Measurements from ENCODE around the gene PDE3B. TPM values are rescaled to one million over a fixed set of nuclear protein-coding genes. Genes with fewer than 3 reads are reported as not detected.
"Not testable (repeated sequence)": the region's sequence is repeated elsewhere in the genome, so short reads cannot be mapped to it uniquely, and the experiment has no call there.

Gene PDE3B
- total RNA-seq, 2 donors from 2014 or later, result 9.4 to 11.7 TPM

GRCh38 chr11:14742849-14743559 lies 99.4 kb downstream of the PDE3B start:
- Mint-ChIP-seq H3K4me1 (peaks cover 4% of the 10 kb centered on the region), H3K9me3 (peaks cover 11% of the 10 kb centered on the region), H3K36me3 (ENCODE audit: low read depth) (no peaks in the 10 kb centered on the region), H3K4me3 (no peak overlapping the region), H3K27ac (no peak overlapping the region), H3K27me3 (ENCODE audit: insufficient read depth) (peaks cover 34% of the 10 kb centered on the region)
- 80 to 90% methylated on average over 1 to 5 of the region's 5 CpGs for WGBS, 2 experiments (ENCODE audit: insufficient coverage in 1 of 2, insufficient read length in 1 of 2)
- Histone ChIP-seq H3K9me3 (ENCODE audit: control insufficient read depth, low read length) (no peaks in the 10 kb centered on the region), H3K36me3 (ENCODE audit: control insufficient read depth, insufficient read depth, low read length) (no peaks in the 10 kb centered on the region), H3K27ac (ENCODE audit: low read depth, low read length) (no peak overlapping the region), H3K9ac (ENCODE audit: extremely low read depth, low read length, poor library complexity, severe bottlenecking) (no peak overlapping the region), H3K4me1 (ENCODE audit: control insufficient read depth, insufficient read depth, low read length) (peaks cover 3% of the 10 kb centered on the region), H3K4me3 (ENCODE audit: low read length) (no peak overlapping the region), H3K27me3 (ENCODE audit: control insufficient read depth, insufficient read depth, low read length, poor library complexity, severe bottlenecking) (peaks cover 21% of the 10 kb centered on the region)
- TF ChIP-seq CTCF (conservative IDR thresholded peaks at IDR 0.05), result no peak
- DNase-seq, result no peak

GRCh38 chr11:14743667-14744066 lies 100.1 kb downstream of the PDE3B start:
- not testable (repeated sequence) for H3K9me3 ChIP-seq (ENCODE audit: control insufficient read depth, low read length); H3K4me3 ChIP-seq (ENCODE audit: low read length); H3K4me1 ChIP-seq (ENCODE audit: control insufficient read depth, insufficient read depth, low read length); DNase-seq; H3K27ac ChIP-seq (ENCODE audit: low read depth, low read length); H3K27ac Mint-ChIP-seq; H3K9ac ChIP-seq (ENCODE audit: extremely low read depth, low read length, poor library complexity, severe bottlenecking); H3K4me3 Mint-ChIP-seq; H3K36me3 ChIP-seq (ENCODE audit: control insufficient read depth, insufficient read depth, low read length); H3K4me1 Mint-ChIP-seq; H3K9me3 Mint-ChIP-seq; H3K36me3 Mint-ChIP-seq (ENCODE audit: low read depth)
- H3K27me3 Mint-ChIP-seq (ENCODE audit: insufficient read depth), result peaks cover 36% of the 10 kb centered on the region
- H3K27me3 ChIP-seq (ENCODE audit: control insufficient read depth, insufficient read depth, low read length, poor library complexity, severe bottlenecking), result peaks cover 28% of the 10 kb centered on the region
- WGBS, 2 experiments (ENCODE audit: insufficient coverage in 1 of 2, insufficient read length in 1 of 2), result 89 to 100% methylated on average over 5 to 6 of the region's 6 CpGs

GRCh38 chr11:14746857-14747395 lies 103.3 kb downstream of the PDE3B start:
- no peaks in the 10 kb centered on the region for H3K36me3 Mint-ChIP-seq (ENCODE audit: low read depth)
- 92% methylated on average over 3 of the region's 3 CpGs; no CpG with 5 or more reads in 1 of the 2 experiments for WGBS, 2 experiments (ENCODE audit: insufficient coverage in 1 of 2, insufficient read length in 1 of 2)
- no peaks in the 10 kb centered on the region for H3K9me3 ChIP-seq (ENCODE audit: control insufficient read depth, low read length)

More at GRCh38 chr11:14746857-14747395, 103.3 kb downstream of the PDE3B start:
- H3K27ac ChIP-seq (ENCODE audit: low read depth, low read length), result no peak overlapping the region
- peaks cover 53% of the 10 kb centered on the region for H3K27me3 Mint-ChIP-seq (ENCODE audit: insufficient read depth)
- no peak overlapping the region for H3K4me3 ChIP-seq (ENCODE audit: low read length)
- DNase-seq, result no peak
- H3K4me3 Mint-ChIP-seq, result no peak overlapping the region
- no peak overlapping the region for H3K9ac ChIP-seq (ENCODE audit: extremely low read depth, low read length, poor library complexity, severe bottlenecking)
- H3K27me3 ChIP-seq (ENCODE audit: control insufficient read depth, insufficient read depth, low read length, poor library complexity, severe bottlenecking), result peaks cover 61% of the 10 kb centered on the region
- peaks cover 4% of the 10 kb centered on the region for H3K4me1 Mint-ChIP-seq
- H3K9me3 Mint-ChIP-seq, result no peaks in the 10 kb centered on the region
- no peak overlapping the region for H3K27ac Mint-ChIP-seq
- peaks cover 3% of the 10 kb centered on the region for H3K4me1 ChIP-seq (ENCODE audit: control insufficient read depth, insufficient read depth, low read length)
- no peak for TF ChIP-seq CTCF (conservative IDR thresholded peaks at IDR 0.05)
- H3K36me3 ChIP-seq (ENCODE audit: control insufficient read depth, insufficient read depth, low read length), result no peaks in the 10 kb centered on the region
